HepG2 (cell line): Measurements from ENCODE around the gene ZXDC. TPM values are rescaled to one million over a fixed set of nuclear protein-coding genes. Genes with fewer than 3 reads are reported as not detected.

ENCODE experiments used
- CC2D1A ChIP-seq: sonication (generic); formaldehyde crosslinking; IDR thresholded peaks from 2 replicates; pipeline ENCODE4 v1.8.1; 2023; ENCODE audit warnings: mild to moderate bottlenecking, missing genetic modification reagents
- FOXK1 ChIP-seq: sonication (generic); formaldehyde crosslinking; IDR thresholded peaks from 2 replicates; pipeline ENCODE4 v1.4.0; 2020; ENCODE audit warnings: low read depth, missing genetic modification reagents, borderline replicate concordance
- GABPA ChIP-seq, 2 experiments: IDR thresholded peaks; 2 replicates each; pipeline ENCODE4 v1.6.1; 2011 to 2016; ENCODE audit warnings: low read depth in 2 of 2, low read length in 1 of 2, missing biosample characterization in 1 of 2, missing genetic modification characterization in 1 of 2
- HMGXB4 ChIP-seq, 2 experiments: sonication (generic) in 1 of 2; formaldehyde crosslinking in 1 of 2; IDR thresholded peaks; 2 replicates each; pipeline versions ENCODE4 v1.4.0 to v1.6.1; 2018 to 2020; ENCODE audit warnings: missing genetic modification reagents in 2 of 2, borderline replicate concordance in 1 of 2, low read depth in 1 of 2, mild to moderate bottlenecking in 1 of 2, missing biosample characterization in 1 of 2
- HOXA3 ChIP-seq: sonication (generic); formaldehyde crosslinking; IDR thresholded peaks from 2 replicates; pipeline ENCODE4 v1.5.0; 2020; ENCODE audit warnings: missing genetic modification reagents
- KDM2A ChIP-seq: sonication (generic); formaldehyde crosslinking; IDR thresholded peaks from 2 replicates; pipeline ENCODE4 v1.4.0; 2020; ENCODE audit warnings: low read depth, missing genetic modification reagents, borderline replicate concordance
- LCORL ChIP-seq, 2 experiments: fragments of 450-650 bp in 1 of 2; sonication (generic) in 1 of 2; formaldehyde crosslinking in 1 of 2; IDR thresholded peaks; 2 replicates each; pipeline versions ENCODE4 v1.5.0 to v1.6.1; 2017 to 2020; ENCODE audit warnings: antibody characterized with exemption in 1 of 2, missing genetic modification reagents in 1 of 2
- MBNL3 ChIP-seq: fragments of 250-450 bp; sonication (Bioruptor Pico); conservative IDR thresholded peaks from 2 replicates; pipeline ENCODE4 v1.8.0; 2022; ENCODE audit warnings: mild to moderate bottlenecking, inconsistent platforms
- MTA3 ChIP-seq: sonication (generic); formaldehyde crosslinking; IDR thresholded peaks from 2 replicates; pipeline ENCODE4 v1.4.0; 2020; ENCODE audit warnings: missing genetic modification reagents
- NONO ChIP-seq, 2 experiments: fragments of 450-650 bp in 1 of 2; sonication (generic) in 1 of 2; formaldehyde crosslinking in 1 of 2; IDR thresholded peaks in 1 of 2; conservative IDR thresholded peaks in 1 of 2; 2 replicates each; pipeline versions ENCODE4 v1.6.1 to v1.8.0; 2017 to 2022; ENCODE audit warnings: mild to moderate bottlenecking in 1 of 2, missing genetic modification reagents in 1 of 2, moderate library complexity in 1 of 2
- PHF8 ChIP-seq: sonication (generic); formaldehyde crosslinking; IDR thresholded peaks from 2 replicates; pipeline ENCODE4 v1.5.0; 2020; ENCODE audit warnings: missing genetic modification reagents
- SIX4 ChIP-seq: sonication (generic); formaldehyde crosslinking; IDR thresholded peaks from 2 replicates; pipeline ENCODE4 v1.4.0; 2020; ENCODE audit warnings: missing genetic modification reagents
- SMAD9 ChIP-seq: sonication (generic); formaldehyde crosslinking; IDR thresholded peaks from 2 replicates; pipeline ENCODE4 v1.5.1; 2020; ENCODE audit warnings: mild to moderate bottlenecking, missing genetic modification reagents
- SOX6 ChIP-seq, 2 experiments: fragments of 450-650 bp in 1 of 2; sonication (generic) in 1 of 2; formaldehyde crosslinking in 1 of 2; IDR thresholded peaks; 2 replicates each; pipeline versions ENCODE4 v1.4.0 to v1.6.1; 2017 to 2020; ENCODE audit warnings: antibody characterized with exemption in 1 of 2, mild to moderate bottlenecking in 1 of 2, missing genetic modification reagents in 1 of 2
- SP4 ChIP-seq: sonication (generic); formaldehyde crosslinking; IDR thresholded peaks from 2 replicates; pipeline ENCODE4 v1.8.1; 2023; ENCODE audit warnings: mild to moderate bottlenecking, missing genetic modification reagents
- ZC3H13 ChIP-seq: sonication (generic); formaldehyde crosslinking; IDR thresholded peaks from 2 replicates; pipeline ENCODE4 v1.8.1; 2023; ENCODE audit warnings: mild to moderate bottlenecking, missing genetic modification reagents, moderate library complexity
- ZFP91 ChIP-seq: sonication (generic); formaldehyde crosslinking; IDR thresholded peaks from 2 replicates; pipeline ENCODE4 v1.9.0; 2022; ENCODE audit warnings: missing genetic modification reagents, mild to moderate bottlenecking, borderline replicate concordance
- ZMYM4 ChIP-seq: sonication (generic); formaldehyde crosslinking; IDR thresholded peaks from 2 replicates; pipeline ENCODE4 v1.8.1; 2023; ENCODE audit warnings: mild to moderate bottlenecking, missing genetic modification reagents
- ZNF543 ChIP-seq: sonication (generic); formaldehyde crosslinking; IDR thresholded peaks from 2 replicates; pipeline ENCODE4 v1.4.0; 2020; ENCODE audit warnings: mild to moderate bottlenecking, missing genetic modification reagents
- ZNF556 ChIP-seq: sonication (generic); formaldehyde crosslinking; IDR thresholded peaks from 2 replicates; pipeline ENCODE4 v1.4.0; 2020; ENCODE audit warnings: mild to moderate bottlenecking, missing genetic modification reagents, borderline replicate concordance
- ZNF607 ChIP-seq: sonication (generic); formaldehyde crosslinking; IDR thresholded peaks from 2 replicates; pipeline ENCODE4 v1.5.1; 2020; ENCODE audit warnings: missing genetic modification reagents, mild to moderate bottlenecking, borderline replicate concordance
- ZNF781 ChIP-seq: sonication (generic); formaldehyde crosslinking; IDR thresholded peaks from 2 replicates; pipeline ENCODE4 v1.5.1; 2020; ENCODE audit warnings: borderline replicate concordance, mild to moderate bottlenecking, missing genetic modification reagents; ENCODE audit errors: not compliant biosample characterization
- ZNF83 ChIP-seq: sonication (generic); formaldehyde crosslinking; IDR thresholded peaks from 2 replicates; pipeline ENCODE4 v1.4.0; 2020; ENCODE audit warnings: missing genetic modification reagents, mild to moderate bottlenecking, borderline replicate concordance
- polyA plus RNA-seq, 8 experiments: library from polyadenylated mRNA; depleted of rRNA in 3 of 8; stranded (reverse) in 7 of 8; unstranded in 1 of 8; fragments of >200 nt; fragmentation: Illumina TruSeq in 4 of 8; extraction: Trizol in 4 of 8; gene quantifications; 2 replicates each; pipeline versions ENCODE4 v1.2.1 to v1.2.3, GENCODE V29; 2011 to 2016; ENCODE audit warnings: low read depth in 4 of 8, missing spikeins in 1 of 8, mixed read lengths in 1 of 8; ENCODE audit not compliant: insufficient read depth in 1 of 8
- total RNA-seq, 5 experiments: library from RNA; depleted of rRNA; stranded (reverse); fragments of >200 nt; fragmentation: Illumina TruSeq; extraction: Trizol; gene quantifications; 2 replicates each; pipeline ENCODE4 v1.2.3, GENCODE V29; 2016; ENCODE audit warnings: low read depth in 1 of 5

The ZXDC gene
- total and polyA plus RNA-seq, 2 of the 13 experiments (the other 11 are each of a cell fraction or from before 2014, with no cell fraction given) = 17.6 to 21.2 TPM

GRCh38 chr3:126481808-126482502 lies 6.3 kb upstream of the ZXDC start (continued):
- TF ChIP-seq ZNF781 (no peak), ZC3H13 (CRISPR knock-in tag) (0 out of 2 replicates have a peak, but pooled peaks have one; percentile 49), ZNF83 (no peak), MBNL3 (CRISPR knock-in tag) (no peak), NONO (IDR thresholded peaks at IDR 0.05) (no peak), NONO (CRISPR knock-in tag; conservative IDR thresholded peaks at IDR 0.05) (no peak; the same call in 1 of the 2 replicates), GABPA (IDR thresholded peaks at IDR 0.05; ENCODE audit: low read depth, low read length) (no peak), GABPA (CRISPR knock-in tag; IDR thresholded peaks at IDR 0.05; ENCODE audit: low read depth) (no peak), LCORL (IDR thresholded peaks at IDR 0.05) (no peak), LCORL (CRISPR knock-in tag; IDR thresholded peaks at IDR 0.05) (peak; percentile 28; the same call in 1 of the 2 replicates), CC2D1A (no peak), SOX6 (IDR thresholded peaks at IDR 0.05) (no peak), SOX6 (CRISPR knock-in tag; IDR thresholded peaks at IDR 0.05) (peak; percentile 65), ZFP91 (CRISPR knock-in tag) (peak; percentile 70; the same call in 1 of the 2 replicates), ZNF543 (CRISPR knock-in tag) (0 out of 2 replicates have a peak, but pooled peaks have one; percentile 48), SMAD9 (CRISPR knock-in tag) (no peak), MTA3 (CRISPR knock-in tag) (no peak), SP4 (CRISPR knock-in tag) (no peak), HOXA3 (CRISPR knock-in tag) (peak; percentile 32; the same call in 1 of the 2 replicates), PHF8 (CRISPR knock-in tag) (no peak), KDM2A (CRISPR knock-in tag) (peak; percentile 29; the same call in 1 of the 2 replicates), HMGXB4 (CRISPR knock-in tag; IDR thresholded peaks at IDR 0.05; ENCODE audit: borderline replicate concordance in 1 of 2, low read depth in 1 of 2) (no peak), SIX4 (CRISPR knock-in tag) (no peak), ZMYM4 (CRISPR knock-in tag) (no peak), ZNF607 (no peak), FOXK1 (no peak), ZNF556 (CRISPR knock-in tag) (no peak)
